H9 (cell line): ENCODE results near the gene SLC39A2. TPM values are rescaled to one million over a fixed set of nuclear protein-coding genes. Genes with fewer than 3 reads are reported as not detected.

Experiments used
- DNase-seq: peaks from one replicate; pipeline ENCODE4 v3.0.0-alpha.2; 2017
- H2AFZ ChIP-seq: one replicate; pipeline ENCODE4 v1.6.1; 2013; ENCODE audit warnings: mild to moderate bottlenecking, low read length, control low read depth, moderate library complexity
- H2AK5ac ChIP-seq: 2 replicates; pipeline ENCODE4 v1.6.1; 2013; ENCODE audit warnings: low read length, control low read depth, mixed read lengths; ENCODE audit not compliant: insufficient read length
- H2BK120ac ChIP-seq: one replicate; pipeline ENCODE4 v1.6.1; 2013; ENCODE audit warnings: low read depth, mild to moderate bottlenecking, low read length, control low read depth, inconsistent platforms; ENCODE audit not compliant: poor library complexity, severe bottlenecking
- H2BK12ac ChIP-seq: 2 replicates; pipeline ENCODE4 v1.6.1; 2013; ENCODE audit warnings: low read length, control low read depth, mixed read lengths, low read depth; ENCODE audit not compliant: insufficient read length
- H2BK15ac ChIP-seq: 2 replicates; pipeline ENCODE4 v1.6.1; 2013; ENCODE audit warnings: low read depth, low read length, control low read depth
- H2BK20ac ChIP-seq: one replicate; pipeline ENCODE4 v1.6.1; 2013; ENCODE audit warnings: low read depth, mild to moderate bottlenecking, low read length, control low read depth, inconsistent platforms; ENCODE audit not compliant: poor library complexity, severe bottlenecking
- H2BK5ac ChIP-seq: 2 replicates; pipeline ENCODE4 v1.6.1; 2013; ENCODE audit warnings: low read length, control low read depth, mixed read lengths; ENCODE audit not compliant: insufficient read length
- H3K14ac ChIP-seq: 2 replicates; pipeline ENCODE4 v1.6.1; 2013; ENCODE audit warnings: low read length, control low read depth; ENCODE audit not compliant: insufficient read depth
- H3K18ac ChIP-seq: 2 replicates; pipeline ENCODE4 v1.6.1; 2013; ENCODE audit warnings: low read depth, mild to moderate bottlenecking, mixed read lengths, low read length, control low read depth; ENCODE audit not compliant: insufficient read length
- H3K23ac ChIP-seq: 2 replicates; pipeline ENCODE4 v1.6.1; 2013; ENCODE audit warnings: low read length, control low read depth, mixed read lengths, low read depth; ENCODE audit not compliant: insufficient read length
- H3K23me2 ChIP-seq: 2 replicates; pipeline ENCODE4 v1.6.1; 2013; ENCODE audit warnings: low read depth, mild to moderate bottlenecking, mixed read lengths, low read length, control low read depth; ENCODE audit not compliant: insufficient read length, poor library complexity, severe bottlenecking
- H3K27ac ChIP-seq: 2 replicates; pipeline ENCODE4 v1.5.1; 2013; ENCODE audit warnings: low read length, control low read depth, mixed read lengths, low read depth; ENCODE audit not compliant: insufficient read length
- H3K27me3 ChIP-seq: 2 replicates; pipeline ENCODE4 v1.6.1; 2013; ENCODE audit warnings: low read length, control low read depth, inconsistent platforms; ENCODE audit not compliant: insufficient read depth
- H3K4ac ChIP-seq: 2 replicates; pipeline ENCODE4 v1.6.1; 2013; ENCODE audit warnings: low read depth, mild to moderate bottlenecking, control low read depth, inconsistent platforms, low read length, moderate library complexity
- H3K4me1 ChIP-seq: 2 replicates; pipeline ENCODE4 v1.6.1; 2013; ENCODE audit warnings: low read length, control low read depth, inconsistent platforms; ENCODE audit not compliant: insufficient read depth
- H3K4me2 ChIP-seq: 2 replicates; pipeline ENCODE4 v1.6.1; 2013; ENCODE audit warnings: low read length, control low read depth, mixed read lengths; ENCODE audit not compliant: insufficient read length, insufficient read depth
- H3K56ac ChIP-seq: 2 replicates; pipeline ENCODE4 v1.6.1; 2013; ENCODE audit warnings: low read depth, mild to moderate bottlenecking, mixed read lengths, low read length, control low read depth; ENCODE audit not compliant: insufficient read length
- H3K79me1 ChIP-seq: 2 replicates; pipeline ENCODE4 v1.6.1; 2013; ENCODE audit warnings: low read depth, mild to moderate bottlenecking, moderate library complexity, low read length, control low read depth, inconsistent platforms; ENCODE audit not compliant: insufficient read depth, poor library complexity, severe bottlenecking
- H3K79me2 ChIP-seq: 2 replicates; pipeline ENCODE4 v1.6.1; 2013; ENCODE audit warnings: low read length, control low read depth, inconsistent platforms; ENCODE audit not compliant: insufficient read depth
- H3K9ac ChIP-seq: 2 replicates; pipeline ENCODE4 v1.6.1; 2013; ENCODE audit warnings: low read length, control low read depth, mixed read lengths; ENCODE audit not compliant: insufficient read length; ENCODE audit errors: extremely low read depth
- H3K9me3 ChIP-seq: one replicate; pipeline ENCODE4 v1.6.1; 2013; ENCODE audit warnings: low read depth, low read length, inconsistent platforms; ENCODE audit not compliant: control insufficient read depth
- H3T11ph ChIP-seq: one replicate; pipeline ENCODE4 v1.6.1; 2013; ENCODE audit warnings: mild to moderate bottlenecking, low read length, control low read depth, inconsistent platforms
- H4K20me1 ChIP-seq: one replicate; pipeline ENCODE4 v1.6.1; 2013; ENCODE audit not compliant: control insufficient read depth, insufficient read length, insufficient read depth
- H4K5ac ChIP-seq: 2 replicates; pipeline ENCODE4 v1.6.1; 2013; ENCODE audit warnings: low read depth, mild to moderate bottlenecking, mixed read lengths, low read length, control low read depth; ENCODE audit not compliant: insufficient read length
- H4K8ac ChIP-seq: replicated peaks from 2 replicates; pipeline ENCODE4 v1.6.1; 2013; ENCODE audit warnings: low read length, control low read depth, mixed read lengths, low read depth; ENCODE audit not compliant: insufficient read length
- H4K91ac ChIP-seq: 2 replicates; pipeline ENCODE4 v1.6.1; 2013; ENCODE audit warnings: low read depth, mild to moderate bottlenecking, moderate library complexity, mixed read lengths, low read length, control low read depth; ENCODE audit not compliant: insufficient read length
- H3K27ac Mint-ChIP-seq, 3 experiments: 2 replicates in 2 of 3; 3 replicates in 1 of 3; pipeline ENCODE4 v1.8.0; 2020 to 2021; ENCODE audit warnings: mixed read lengths in 3 of 3, mild to moderate bottlenecking in 1 of 3, moderate library complexity in 1 of 3
- H3K27me3 Mint-ChIP-seq: 2 replicates; pipeline ENCODE4 v1.8.0; 2021; ENCODE audit warnings: low read depth, mild to moderate bottlenecking, moderate library complexity, mixed read lengths
- H3K36me3 Mint-ChIP-seq, 3 experiments: 2 replicates in 2 of 3; 3 replicates in 1 of 3; pipeline ENCODE4 v1.8.0; 2020 to 2021; ENCODE audit warnings: low read depth in 3 of 3, mixed read lengths in 3 of 3; ENCODE audit not compliant: insufficient read depth in 1 of 3
- H3K4me1 Mint-ChIP-seq, 2 experiments: 2 replicates each; pipeline ENCODE4 v1.8.0; 2020; ENCODE audit warnings: mixed read lengths in 2 of 2
- H3K4me3 Mint-ChIP-seq, 2 experiments: 2 replicates in 1 of 2; 3 replicates in 1 of 2; pipeline ENCODE4 v1.8.0; 2020 to 2021; ENCODE audit warnings: mild to moderate bottlenecking in 2 of 2, mixed read lengths in 2 of 2, moderate library complexity in 1 of 2
- H3K9me3 Mint-ChIP-seq, 2 experiments: 2 replicates in 1 of 2; 3 replicates in 1 of 2; pipeline ENCODE4 v1.8.0; 2020; ENCODE audit warnings: mild to moderate bottlenecking in 2 of 2, mixed read lengths in 2 of 2, moderate library complexity in 1 of 2
- WGBS: extraction: QIAGEN DNeasy Blood & Tissue Kit; methylation state at CpG from one replicate; pipeline ENCODE4 v1.1.7; 2013; ENCODE audit warnings: missing lambda C conversion rate, low lambda C conversion rate, mixed read lengths; ENCODE audit not compliant: insufficient read length; ENCODE audit errors: extremely low coverage; 5-methylcytosine and 5-hydroxymethylcytosine counted together
- total RNA-seq: library from RNA; stranded (reverse); gene quantifications from 2 replicates; pipeline ENCODE4 v1.2.1, GENCODE V29; 2021
- TF ChIP-seq, protein P1 (sequence below): fragments of 200-600 bp; sonication (generic); conservative IDR thresholded peaks from 3 replicates; pipeline ENCODE4 v1.8.0; 2021; ENCODE audit warnings: antibody characterized with exemption, mild to moderate bottlenecking

Gene SLC39A2
- total RNA-seq, 1 experiment from 2014 or later, result not detected

DNA sequence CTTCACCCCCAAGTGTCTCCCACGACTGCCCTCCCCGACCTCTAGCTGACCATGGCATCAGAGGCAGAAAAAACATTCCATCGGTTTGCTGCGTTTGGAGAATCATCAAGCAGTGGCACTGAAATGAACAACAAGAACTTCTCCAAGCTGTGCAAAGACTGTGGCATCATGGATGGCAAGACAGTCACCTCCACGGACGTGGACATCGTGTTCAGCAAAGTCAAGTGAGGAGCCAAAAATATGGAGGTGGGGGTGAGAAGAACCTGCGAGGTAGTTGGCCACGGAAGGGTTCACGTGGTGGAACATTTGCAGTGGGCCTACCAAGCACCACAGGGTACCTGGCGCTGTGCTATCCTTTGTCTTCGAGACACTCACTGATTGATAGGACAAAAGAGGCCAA lies 31.4 kb downstream of the SLC39A2 start:
- no peak overlapping the region for H2BK15ac ChIP-seq
- H4K20me1 ChIP-seq, result no peaks in the 10 kb centered on the region
- H2AK5ac ChIP-seq, result no peak overlapping the region
- no peak overlapping the region for H2AFZ ChIP-seq
- no peak overlapping the region for H3K56ac ChIP-seq
- H3K9ac ChIP-seq, result no peak overlapping the region
- H3K23ac ChIP-seq, result no peak overlapping the region
- TF ChIP-seq, protein P1, sequence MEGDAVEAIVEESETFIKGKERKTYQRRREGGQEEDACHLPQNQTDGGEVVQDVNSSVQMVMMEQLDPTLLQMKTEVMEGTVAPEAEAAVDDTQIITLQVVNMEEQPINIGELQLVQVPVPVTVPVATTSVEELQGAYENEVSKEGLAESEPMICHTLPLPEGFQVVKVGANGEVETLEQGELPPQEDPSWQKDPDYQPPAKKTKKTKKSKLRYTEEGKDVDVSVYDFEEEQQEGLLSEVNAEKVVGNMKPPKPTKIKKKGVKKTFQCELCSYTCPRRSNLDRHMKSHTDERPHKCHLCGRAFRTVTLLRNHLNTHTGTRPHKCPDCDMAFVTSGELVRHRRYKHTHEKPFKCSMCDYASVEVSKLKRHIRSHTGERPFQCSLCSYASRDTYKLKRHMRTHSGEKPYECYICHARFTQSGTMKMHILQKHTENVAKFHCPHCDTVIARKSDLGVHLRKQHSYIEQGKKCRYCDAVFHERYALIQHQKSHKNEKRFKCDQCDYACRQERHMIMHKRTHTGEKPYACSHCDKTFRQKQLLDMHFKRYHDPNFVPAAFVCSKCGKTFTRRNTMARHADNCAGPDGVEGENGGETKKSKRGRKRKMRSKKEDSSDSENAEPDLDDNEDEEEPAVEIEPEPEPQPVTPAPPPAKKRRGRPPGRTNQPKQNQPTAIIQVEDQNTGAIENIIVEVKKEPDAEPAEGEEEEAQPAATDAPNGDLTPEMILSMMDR, result no peak
- no peak overlapping the region for H2BK12ac ChIP-seq
- Mint-ChIP-seq H3K9me3 (no peaks in the 10 kb centered on the region), H3K27ac (no peak overlapping the region), H3K4me1 (peaks cover 14 to 15% of the 10 kb centered on the region in 2 experiments), H3K4me3 (no peak overlapping the region), H3K27me3 (peaks cover 62% of the 10 kb centered on the region), H3K36me3 (no peaks in the 10 kb centered on the region)
- no peaks in the 10 kb centered on the region; the same call in 1 of the 2 replicates for H3K27me3 ChIP-seq
- no CpG with 5 or more reads among the region's 12 CpGs for WGBS
- peaks cover under 1% of the 10 kb centered on the region for H3K23me2 ChIP-seq
- H2BK120ac ChIP-seq, result no peak overlapping the region
- H3K4me2 ChIP-seq, result no peak overlapping the region
- no peak overlapping the region for H3K18ac ChIP-seq
- H2BK20ac ChIP-seq, result no peak overlapping the region
- H3K79me1 ChIP-seq, result no peaks in the 10 kb centered on the region
- no peaks in the 10 kb centered on the region for H3K9me3 ChIP-seq
- no peak overlapping the region for H4K5ac ChIP-seq
- H3K14ac ChIP-seq, result no peak overlapping the region
- no peak overlapping the region for H4K91ac ChIP-seq
- H3K79me2 ChIP-seq, result no peaks in the 10 kb centered on the region
- H3K4me1 ChIP-seq, result peaks cover 4% of the 10 kb centered on the region; the same call in 1 of the 2 replicates
- no peak overlapping the region for H2BK5ac ChIP-seq
- no peak for DNase-seq
- H3T11ph ChIP-seq, result no peak overlapping the region
- no peak overlapping the region for H3K4ac ChIP-seq
- no peak overlapping the region for H3K27ac ChIP-seq
- H4K8ac ChIP-seq, result no peak overlapping the region
